Measurements from ENCODE around the gene SRGAP1. TPM values are rescaled to one million over a fixed set of nuclear protein-coding genes. Genes with fewer than 3 reads are reported as not detected.

Gene SRGAP1
- total and polyA plus RNA-seq, 2 of the 8 experiments (the other 6 are each of a cell fraction or from before 2014, with no cell fraction given), result 3.2 to 7.3 TPM

- H3K14ac ChIP-seq (ENCODE audit: insufficient read length), result no peak overlapping the region
- no peak overlapping the region for H2BK20ac ChIP-seq (ENCODE audit: low read length)
- H3K27me3 ChIP-seq (replicated peaks in 1 of 4; ENCODE audit: control insufficient read depth in 3 of 4, extremely low read depth in 1 of 4, insufficient read depth in 3 of 4, low read length in 3 of 4), result peaks cover 0 to 4% (median 2%) of the 10 kb centered on the region in 4 experiments; a peak in 2 of 7 replicates
- H2AK5ac ChIP-seq (ENCODE audit: low read depth, low read length), result no peak overlapping the region
- no peaks in the 10 kb centered on the region for H3K79me1 ChIP-seq (ENCODE audit: low read depth, low read length)
- H2BK15ac ChIP-seq (ENCODE audit: low read length), result no peak overlapping the region
- DNase-seq (ENCODE audit: low read depth in 1 of 2, low spot score in 2 of 2) (no peak), FAIRE-seq (no peak)
- H3K9me3 ChIP-seq (ENCODE audit: insufficient read depth in 2 of 2, low read depth in 1 of 2, low read length in 1 of 2), result no peaks in the 10 kb centered on the region
- H3K36me3 ChIP-seq (ENCODE audit: control insufficient read depth in 2 of 4, insufficient read depth in 4 of 4, low read length in 3 of 4), result no peaks in the 10 kb centered on the region
- H3K4me3 ChIP-seq (ENCODE audit: extremely low read depth in 1 of 4, insufficient read depth in 2 of 4, low read depth in 3 of 4, low read length in 4 of 4), result peak overlapping the region in 2 of 4 experiments; percentile 14 to 92; a peak in 3 of 8 replicates
- H3K9ac ChIP-seq (replicated peaks in 1 of 4; ENCODE audit: extremely low read depth in 1 of 4, low read depth in 3 of 4, low read length in 3 of 4), result no peak overlapping the region
- no peak overlapping the region for H3K4ac ChIP-seq (replicated peaks; ENCODE audit: insufficient read length, low read depth, low read length)
- no peak overlapping the region for H3K18ac ChIP-seq (ENCODE audit: extremely low read depth, low read length)
- peaks cover 4 to 15% of the 10 kb centered on the region in 2 experiments; a peak in 3 of 4 replicates for H3K79me2 ChIP-seq (ENCODE audit: control insufficient read depth in 1 of 2, insufficient read depth in 2 of 2, low read length in 2 of 2)
- H3K56ac ChIP-seq (replicated peaks; ENCODE audit: insufficient read length, low read depth, low read length), result no peak overlapping the region
- no peak overlapping the region for H4K8ac ChIP-seq (ENCODE audit: extremely low read depth, insufficient read depth, low read length)
- no peak overlapping the region for H2BK12ac ChIP-seq (ENCODE audit: low read depth, low read length)
- no peak overlapping the region for H3K27ac ChIP-seq (ENCODE audit: low read depth, low read length)
- peaks cover 0 to 5% (median under 1%) of the 10 kb centered on the region in 4 experiments; a peak in 1 of 7 replicates for H3K4me1 ChIP-seq (replicated peaks in 1 of 4; ENCODE audit: control insufficient read depth in 3 of 4, insufficient read depth in 4 of 4, low read length in 3 of 4)
- H4K5ac ChIP-seq (ENCODE audit: insufficient read length, low read depth, low read length), result no peak overlapping the region
- ChIA-PET CTCF (ENCODE audit: partially characterized antibody) (interaction anchor here (0.6 to 2.8 kb wide), 10 partner anchors 8 to 428 kb away, joined by 3 to 17 read pairs (median 5); no protein-coding TSS in a partner anchor), POLR2A (ENCODE audit: partially characterized antibody) (interaction anchor here (0.6 to 2.7 kb wide), 3 partner anchors 8 to 30 kb away, joined by 3 to 9 read pairs (median 3); no protein-coding TSS in a partner anchor)
- H4K91ac ChIP-seq (replicated peaks; ENCODE audit: insufficient read length, low read length), result no peak overlapping the region
- H3K23me2 ChIP-seq (ENCODE audit: low read depth, low read length), result peaks cover 12% of the 10 kb centered on the region
- H2AFZ ChIP-seq (ENCODE audit: low read length), result no peak overlapping the region
- no peak overlapping the region for H2BK120ac ChIP-seq (replicated peaks; ENCODE audit: low read depth, low read length)
- H4K20me1 ChIP-seq (replicated peaks in 1 of 2; ENCODE audit: control insufficient read depth in 1 of 2, insufficient read depth in 2 of 2, low read length in 2 of 2), result no peaks in the 10 kb centered on the region
- peak overlapping the region; percentile 57 to 98 for H3K4me2 ChIP-seq (ENCODE audit: insufficient read depth in 1 of 2, low read depth in 2 of 2, low read length in 2 of 2)
- no peak overlapping the region for H2BK5ac ChIP-seq (ENCODE audit: low read depth, low read length)
- no peak overlapping the region for H3K23ac ChIP-seq (ENCODE audit: insufficient read length)
- WGBS, 2 experiments (ENCODE audit: extremely low coverage in 1 of 2, insufficient coverage in 1 of 2, insufficient read length in 1 of 2, insufficient replicate concordance in 2 of 2, low coverage in 1 of 2, low lambda C conversion rate in 2 of 2, missing lambda C conversion rate in 1 of 2), result 58% methylated on average over 2 of the region's 2 CpGs; no CpG with 5 or more reads in 1 of the 2 experiments
- TF ChIP-seq CTCF (IDR thresholded peaks at IDR 0.05; ENCODE audit: control extremely low read depth in 1 of 3, insufficient read depth in 1 of 3, low read depth in 1 of 3, low read length in 3 of 3), result no peak
Observed at GRCh38 chr12:63845726-63846125, 1.2 kb downstream of the SRGAP1 start.
